NCI-H748 (cell line): ENCODE measurements around the gene MRPS27.

Experiments used
- DNase-seq: peaks from one replicate; lab custom pipeline; 2025; ENCODE audit not compliant: unreplicated experiment; lab: John Stamatoyannopoulos, UW

Gene MRPS27

DNA sequence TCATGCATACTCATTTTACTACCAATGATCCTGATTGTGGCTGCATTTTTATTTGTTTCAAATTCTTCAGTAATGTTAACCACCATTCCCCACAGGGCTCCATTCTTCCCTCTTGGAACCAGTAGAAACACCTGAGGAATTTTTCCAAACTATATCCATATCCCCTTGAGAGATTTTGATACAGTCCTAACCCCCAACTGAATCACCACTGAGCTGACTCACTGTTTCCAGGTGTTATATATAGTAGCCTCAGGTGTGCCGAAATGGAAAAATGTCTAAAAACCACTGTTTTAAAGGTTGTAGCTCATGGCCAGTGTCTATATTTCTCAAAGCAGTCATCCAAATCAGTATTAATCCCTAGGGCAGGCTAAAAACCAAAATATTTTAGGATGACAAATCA, 85.2 kb downstream of the MRPS27 start:
- no peak for DNase-seq

DNA sequence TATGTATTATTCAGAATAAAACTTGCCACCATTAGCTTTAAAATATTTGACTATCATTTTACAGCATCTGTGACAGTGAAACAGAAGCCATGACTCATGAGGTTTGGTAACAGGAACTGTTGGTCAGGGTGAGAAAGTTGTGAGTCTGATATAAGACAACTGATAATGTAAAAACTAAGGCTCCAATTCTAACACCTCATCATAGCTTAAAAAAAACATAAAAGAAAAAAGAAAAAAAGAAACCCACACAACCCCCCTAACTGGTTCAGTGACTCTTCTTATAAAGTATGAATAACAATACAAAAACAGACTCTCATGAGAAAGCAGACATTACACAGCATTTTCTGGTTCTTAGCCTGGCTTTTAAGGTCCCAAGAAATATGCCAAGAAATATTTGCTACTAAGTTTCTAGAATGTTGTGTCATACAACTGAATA, 85.8 kb downstream of the MRPS27 start:
- no peak for DNase-seq

DNA sequence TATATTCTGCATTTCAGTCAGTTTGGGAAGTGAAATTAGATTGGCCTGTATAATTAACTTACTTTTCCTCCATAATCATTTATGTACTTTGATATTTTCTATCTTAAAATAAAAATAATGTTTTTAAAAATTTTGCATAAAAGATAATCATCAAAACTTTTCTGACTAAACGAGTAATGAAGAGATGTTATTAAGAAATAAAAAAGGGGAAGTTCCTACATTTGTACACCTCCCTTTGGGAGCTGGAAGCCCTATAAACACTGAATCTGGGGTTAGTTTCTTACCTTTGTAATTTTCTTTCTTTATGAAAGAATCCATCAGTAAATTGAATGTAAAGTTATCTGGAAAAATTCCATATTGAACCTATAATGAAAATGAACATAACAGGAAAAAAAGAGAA, 86.2 kb downstream of the MRPS27 start:
- no peak for DNase-seq

DNA sequence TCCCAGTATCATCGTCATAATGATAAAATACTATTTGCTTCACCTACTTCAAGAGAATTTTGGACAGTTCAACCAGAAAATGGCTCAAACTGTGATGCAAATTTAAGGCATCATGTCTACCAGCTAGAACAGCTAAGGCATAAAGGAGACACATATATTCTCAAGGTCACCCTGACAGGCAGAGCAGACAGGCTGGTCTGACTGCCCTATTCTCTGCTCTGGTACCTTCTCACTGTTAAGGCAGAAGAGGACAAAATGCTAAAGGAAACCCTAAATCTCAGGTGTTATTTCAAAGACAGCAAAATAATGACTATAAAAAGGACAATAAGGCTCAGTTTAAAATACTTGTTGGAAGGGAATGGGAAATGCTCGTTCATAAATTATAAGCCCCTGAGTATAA, 87.2 kb downstream of the MRPS27 start:
- DNase-seq: no peak

DNA sequence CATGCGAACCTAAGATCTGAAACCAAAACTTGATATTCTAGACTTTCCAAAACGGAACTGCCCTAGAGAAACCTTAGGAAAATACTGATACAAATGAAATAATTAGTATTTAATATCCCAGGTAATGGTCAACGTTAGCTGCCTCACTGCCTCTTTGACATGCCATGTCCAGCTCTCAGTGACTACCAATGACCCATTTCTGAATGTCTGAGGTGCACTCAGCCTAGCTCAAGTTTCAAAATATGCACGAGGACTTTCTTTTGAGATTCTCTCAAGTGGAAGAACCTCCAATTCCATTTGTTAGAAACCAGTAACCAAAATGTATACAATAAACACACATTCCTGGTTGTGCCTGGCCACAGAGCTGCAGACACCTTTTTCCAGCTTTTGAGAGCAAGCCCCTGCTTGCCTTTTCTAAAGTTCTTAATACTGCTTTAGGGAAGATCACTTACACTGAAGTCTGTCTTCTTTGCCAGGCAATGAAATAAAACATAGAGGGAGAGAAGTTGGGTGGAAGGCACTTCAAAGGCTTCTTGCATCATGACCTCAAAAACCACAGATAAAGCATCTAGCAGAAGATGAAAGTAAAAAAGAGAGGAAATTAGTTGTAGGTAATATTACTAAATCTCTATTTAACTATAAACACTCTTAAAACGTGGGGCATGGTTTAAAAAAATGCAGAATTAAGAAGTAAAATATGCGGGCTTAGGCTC, 87.9 kb downstream of the MRPS27 start:
- no peak for DNase-seq

DNA sequence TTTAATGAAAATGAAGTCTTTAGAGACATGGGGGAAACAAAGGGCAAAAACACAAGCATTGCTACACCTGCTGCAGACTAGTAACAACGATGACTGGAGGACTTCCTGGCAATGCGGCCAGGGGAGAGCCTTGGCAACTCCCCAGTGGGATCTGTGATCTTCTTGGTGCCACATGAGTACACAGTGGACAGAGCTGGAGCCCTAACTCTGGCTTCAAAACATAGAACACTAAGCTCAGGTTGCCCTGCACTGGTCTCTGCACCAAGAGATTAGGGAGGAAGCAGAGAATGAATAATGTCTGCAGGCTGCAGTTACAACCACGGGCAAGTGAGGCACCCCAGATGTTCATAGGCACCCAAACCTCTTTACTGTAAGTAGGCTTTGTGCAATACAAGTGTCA, 91.1 kb downstream of the MRPS27 start:
- DNase-seq: no peak

DNA sequence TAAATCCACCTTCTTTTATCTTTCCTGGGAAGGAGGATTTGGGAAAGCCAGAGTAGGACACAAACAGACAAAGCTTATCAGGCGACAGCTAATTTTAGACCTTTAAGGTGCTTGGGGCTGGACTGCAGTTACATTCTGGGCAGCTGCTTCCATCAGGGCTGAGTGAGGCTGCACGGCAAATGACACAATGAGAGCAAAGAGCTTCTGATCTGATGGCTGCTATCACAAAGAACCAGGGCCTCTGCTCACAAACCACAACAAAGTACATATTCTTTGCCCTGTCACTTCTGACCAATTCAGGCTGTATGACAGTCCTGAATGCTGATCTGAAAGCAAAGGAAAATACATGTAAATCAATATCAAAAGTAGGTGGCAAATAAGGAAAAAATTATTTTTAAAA, 93.1 kb downstream of the MRPS27 start:
- no peak for DNase-seq

DNA sequence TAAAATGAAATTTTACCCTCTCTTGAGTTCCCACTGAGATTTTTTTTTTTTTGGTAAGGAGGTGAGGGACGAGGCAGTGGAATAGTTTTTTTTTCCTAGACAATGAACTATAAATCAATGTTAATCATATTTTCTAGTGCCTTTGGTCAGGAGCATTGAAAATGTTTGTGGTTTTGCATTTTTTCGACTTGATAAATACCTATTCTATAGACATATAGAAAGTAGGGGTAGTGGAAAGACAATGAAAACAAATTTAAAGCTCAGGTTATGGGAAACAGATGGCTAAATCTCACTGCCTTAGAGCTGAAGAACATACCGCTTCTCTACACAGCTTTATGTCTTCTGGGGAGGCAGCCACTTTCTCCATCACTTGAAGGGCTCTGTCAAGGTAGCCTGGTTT, 94.3 kb downstream of the MRPS27 start:
- no peak for DNase-seq

DNA sequence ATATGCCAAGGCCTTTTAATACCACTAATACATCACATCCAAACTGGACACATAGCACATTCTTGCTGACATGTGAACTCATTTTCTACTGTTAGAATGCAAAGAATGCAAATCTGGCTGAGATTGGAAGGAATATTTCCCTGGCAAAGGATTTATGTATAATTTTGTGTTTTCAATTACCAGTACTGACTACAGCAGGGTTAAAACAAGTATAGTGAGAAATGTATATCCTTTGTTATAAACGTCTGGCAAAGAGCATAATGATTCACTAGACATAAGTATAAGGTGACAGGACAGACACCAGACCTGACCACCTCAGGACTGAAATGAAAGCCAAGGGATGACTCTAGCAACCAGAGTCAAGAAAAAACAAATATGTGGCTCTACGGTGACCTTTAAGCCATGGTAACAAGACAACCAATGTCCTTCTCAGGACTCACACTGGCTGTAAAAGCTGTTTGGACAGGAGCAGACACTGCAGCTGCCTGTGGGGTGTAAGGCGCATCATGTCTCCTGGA, 95.0 kb downstream of the MRPS27 start:
- DNase-seq: no peak

DNA sequence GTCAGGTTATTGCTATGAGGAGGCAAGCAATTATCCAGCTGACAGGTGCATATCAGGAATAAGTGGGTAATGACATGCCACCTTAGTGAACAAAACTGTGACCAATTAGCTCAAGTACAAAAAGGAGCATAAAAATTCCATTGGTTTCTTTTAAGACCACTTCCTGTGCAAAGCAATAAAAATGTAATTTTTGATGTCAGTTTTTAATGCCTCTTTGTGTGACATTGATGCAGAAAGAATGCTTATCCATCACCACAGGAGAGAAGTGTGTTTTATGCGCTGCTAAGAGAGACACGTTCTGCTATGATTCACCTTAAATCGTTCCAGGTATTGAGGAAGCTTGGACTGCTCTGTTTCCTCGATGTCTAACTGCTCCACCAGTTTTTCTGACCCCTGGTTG, 96.7 kb downstream of the MRPS27 start:
- DNase-seq: peak; percentile 94

DNA sequence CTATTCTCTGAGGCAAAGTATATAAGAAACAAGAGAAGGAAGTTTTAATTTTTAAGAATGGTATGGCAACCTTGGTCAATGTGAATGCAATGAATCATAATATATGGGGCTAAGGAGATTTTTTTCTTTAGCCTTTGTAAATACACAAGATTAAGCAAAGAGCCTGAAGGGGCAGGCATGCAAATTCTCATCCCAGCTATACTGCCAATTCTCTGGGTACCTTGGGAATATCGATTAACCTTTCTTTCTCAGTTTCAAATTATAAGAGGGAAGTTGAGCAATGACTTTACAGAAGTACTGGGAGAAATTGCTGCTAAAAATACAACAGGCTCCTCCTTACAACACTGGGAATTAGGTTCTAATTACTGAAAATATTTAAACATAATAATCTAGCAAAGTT, 97.5 kb downstream of the MRPS27 start:
- no peak for DNase-seq

DNA sequence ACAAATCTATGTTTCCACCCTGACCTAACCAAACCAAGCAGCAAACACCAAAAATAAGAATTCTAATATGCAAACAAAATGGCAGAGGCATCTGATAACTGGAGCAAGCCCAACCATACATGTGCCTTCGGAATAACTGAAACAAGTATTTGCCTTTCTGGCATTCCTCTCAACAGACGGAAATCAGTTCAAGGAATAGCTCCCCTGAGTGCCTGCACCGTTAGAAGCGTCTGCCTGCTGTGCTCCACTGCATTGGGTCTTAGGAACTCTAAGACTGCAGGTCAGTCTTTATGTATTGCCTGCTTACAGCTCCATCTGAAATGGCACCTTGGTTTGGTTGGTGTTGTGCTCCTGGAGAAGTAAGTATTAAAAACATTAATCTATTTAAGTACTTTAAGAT, 98.5 kb downstream of the MRPS27 start:
- no peak for DNase-seq

DNA sequence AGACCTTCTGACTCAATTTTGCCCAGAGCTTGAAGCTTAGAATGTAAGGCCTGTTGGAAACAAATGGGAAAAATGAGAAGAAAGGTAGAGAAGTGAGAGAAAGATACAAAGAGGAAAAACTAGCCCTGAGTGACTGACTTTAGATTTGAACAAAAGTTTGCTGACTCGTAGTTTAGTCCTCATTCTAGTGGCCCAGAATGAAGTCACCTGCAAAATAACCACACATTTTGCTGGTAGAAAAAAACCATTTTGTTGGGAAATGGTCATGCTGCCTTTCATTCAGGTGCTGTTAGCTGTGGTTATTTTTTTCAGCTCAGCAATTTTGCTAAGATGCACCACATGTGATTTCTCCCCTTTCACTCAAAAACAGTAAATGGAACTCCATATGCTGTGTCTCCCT, 98.9 kb downstream of the MRPS27 start:
- no peak for DNase-seq

DNA sequence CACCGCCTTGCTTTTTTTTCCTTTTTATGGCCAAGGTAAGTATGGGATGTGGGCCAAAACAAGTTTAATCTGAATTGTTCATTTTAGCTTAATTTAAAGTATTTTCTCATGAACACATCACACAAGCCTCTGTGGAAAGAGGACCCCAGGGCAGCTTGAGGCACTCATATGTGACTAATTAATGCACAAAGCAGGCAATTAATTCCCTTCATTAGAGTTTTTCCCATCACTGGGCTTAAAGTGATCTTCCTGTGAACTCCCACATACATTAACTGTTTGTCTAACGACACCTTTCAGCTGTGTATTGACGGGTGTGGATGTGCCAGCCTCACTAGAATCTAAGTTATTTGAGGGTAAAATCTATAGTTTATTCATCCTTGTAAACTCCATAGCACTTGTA, 103.3 kb downstream of the MRPS27 start:
- DNase-seq: no peak

DNA sequence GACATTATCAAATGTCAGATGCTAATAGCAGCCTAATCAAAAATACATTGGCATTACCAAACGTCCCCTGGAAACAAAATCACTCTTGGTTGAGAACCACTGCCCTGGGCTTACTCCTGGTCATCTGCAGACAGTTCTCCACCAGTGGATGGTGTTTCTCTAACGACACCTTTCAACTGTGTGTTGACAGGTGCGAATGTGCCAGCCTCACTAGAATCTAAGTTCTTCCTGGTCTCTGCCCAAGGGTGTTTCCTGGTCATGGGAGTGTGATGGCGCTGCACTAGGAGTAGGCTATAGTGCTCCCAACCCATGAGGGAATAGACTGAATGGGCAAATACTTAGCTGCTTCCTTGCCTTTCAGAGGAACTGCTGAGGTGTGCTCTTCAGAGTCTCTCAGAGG, 105.9 kb downstream of the MRPS27 start:
- DNase-seq: no peak

DNA sequence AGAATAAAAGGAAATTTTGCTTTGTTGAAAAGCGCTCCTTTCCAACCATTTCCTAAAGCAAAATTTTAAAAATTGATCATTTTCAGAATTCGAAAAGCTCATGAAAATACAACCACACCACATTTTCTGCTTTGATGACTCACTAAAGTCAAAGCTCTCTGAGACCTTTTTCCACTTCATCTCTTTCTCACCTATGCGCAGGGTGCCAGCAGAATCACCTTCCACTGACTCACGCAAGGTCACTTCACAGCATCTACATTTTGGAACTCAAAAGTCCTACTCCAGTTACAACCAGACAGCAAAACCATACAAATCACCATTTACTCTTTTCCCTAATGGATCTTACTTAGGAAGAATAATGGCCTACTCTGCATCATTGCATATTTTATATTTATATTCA, 106.6 kb downstream of the MRPS27 start:
- DNase-seq: no peak

DNA sequence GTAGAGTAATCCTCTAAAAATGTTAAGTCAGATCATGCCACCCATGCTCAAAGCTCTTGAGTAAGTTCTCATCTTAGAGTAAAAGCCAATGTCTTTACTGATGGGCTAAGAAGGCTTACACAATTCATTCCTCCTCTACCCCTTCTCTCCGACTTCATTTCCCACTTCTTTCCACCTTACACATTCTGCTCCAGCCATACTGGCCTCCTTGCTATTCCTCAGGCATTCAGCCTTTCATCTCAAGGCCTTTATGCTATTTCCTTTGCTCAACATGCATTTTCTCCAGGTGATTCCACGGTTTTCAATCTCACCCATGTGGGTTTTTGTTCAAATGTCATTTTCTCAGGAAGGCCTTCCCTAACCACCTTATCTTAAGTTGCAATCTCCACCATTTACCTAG, 107.9 kb downstream of the MRPS27 start:
- no peak for DNase-seq

DNA sequence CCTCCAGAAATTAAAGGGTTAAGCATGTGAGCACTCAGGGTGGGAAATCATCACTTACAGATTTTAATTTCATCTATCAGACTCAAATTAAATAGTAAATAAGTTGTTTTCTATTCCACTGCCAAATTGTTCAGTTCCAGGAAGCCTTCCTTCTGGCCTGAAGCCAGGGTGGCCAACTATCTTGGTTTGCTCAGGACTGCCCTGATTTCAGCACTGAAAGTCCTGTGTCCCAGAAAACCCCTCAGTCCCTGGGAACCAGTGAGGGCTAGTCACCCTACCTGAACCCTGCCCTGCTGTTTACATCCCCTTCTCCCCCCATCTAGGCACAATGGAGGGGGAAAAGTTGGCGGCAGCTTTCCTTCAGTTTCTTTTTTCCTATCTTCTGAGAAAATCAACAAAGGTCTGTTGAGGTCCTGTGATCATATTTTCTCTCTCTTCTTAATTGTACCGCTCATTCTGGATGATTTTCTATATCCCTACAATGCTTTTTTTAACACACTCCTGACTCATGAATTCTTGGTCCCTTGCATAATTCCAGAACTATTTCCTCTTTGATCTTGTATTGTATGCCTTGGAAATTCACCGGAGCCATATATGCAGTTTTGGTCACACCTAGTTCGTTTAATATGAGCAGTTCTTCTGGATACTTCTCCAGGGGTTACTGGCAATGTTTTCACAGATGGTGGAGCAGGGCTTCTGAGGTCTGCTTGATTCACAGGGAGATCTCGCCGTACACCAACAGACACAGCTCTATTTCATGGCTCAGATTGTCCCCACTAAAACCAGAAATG, 109.0 kb downstream of the MRPS27 start:
- DNase-seq: no peak

DNA sequence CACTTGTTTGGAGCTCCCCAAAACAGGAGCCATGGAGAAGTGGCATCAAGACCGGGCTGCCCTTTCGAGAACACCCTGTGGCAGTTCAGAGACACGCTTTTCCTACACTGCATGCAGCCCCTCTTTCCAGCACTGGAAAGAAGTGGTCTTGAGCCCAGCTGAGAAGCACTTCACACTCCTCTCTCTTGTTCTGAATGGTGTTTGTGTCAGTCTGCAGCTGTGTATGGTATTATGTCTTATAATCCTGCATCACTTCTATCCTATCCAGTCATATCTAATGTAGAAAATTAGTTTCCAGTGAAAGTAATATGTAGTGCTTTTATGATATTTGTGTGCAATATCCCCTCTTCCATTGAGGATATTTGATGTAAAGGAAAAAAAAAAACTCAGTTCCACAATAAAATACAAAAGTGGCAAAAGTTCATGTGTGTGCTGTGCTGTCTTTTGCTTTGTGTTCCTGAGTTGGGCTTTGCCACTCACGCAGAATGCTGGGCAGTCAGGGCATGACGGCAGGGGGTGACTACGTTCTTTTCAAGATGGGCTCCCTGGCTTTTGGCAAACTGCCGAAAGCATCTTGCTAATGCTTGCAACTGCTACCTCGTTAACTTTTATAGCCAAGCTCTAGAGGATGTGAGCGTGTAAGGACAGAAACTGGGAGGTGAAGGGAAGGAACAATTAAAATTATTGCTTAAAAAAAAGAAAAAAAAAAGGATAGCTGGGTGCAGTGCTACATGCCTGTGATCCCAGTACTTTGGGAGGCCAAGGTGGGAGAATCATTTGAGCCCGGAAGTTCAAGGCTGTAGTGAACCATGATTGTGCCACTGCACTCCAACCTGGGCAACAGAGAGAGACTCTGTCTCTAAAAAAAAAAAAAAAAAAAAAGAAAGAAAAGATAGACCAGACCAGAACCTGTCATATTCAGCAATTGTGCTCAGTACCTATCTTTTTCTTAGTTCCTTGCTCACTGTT, 110.6 kb downstream of the MRPS27 start:
- peak; percentile 60 for DNase-seq

DNA sequence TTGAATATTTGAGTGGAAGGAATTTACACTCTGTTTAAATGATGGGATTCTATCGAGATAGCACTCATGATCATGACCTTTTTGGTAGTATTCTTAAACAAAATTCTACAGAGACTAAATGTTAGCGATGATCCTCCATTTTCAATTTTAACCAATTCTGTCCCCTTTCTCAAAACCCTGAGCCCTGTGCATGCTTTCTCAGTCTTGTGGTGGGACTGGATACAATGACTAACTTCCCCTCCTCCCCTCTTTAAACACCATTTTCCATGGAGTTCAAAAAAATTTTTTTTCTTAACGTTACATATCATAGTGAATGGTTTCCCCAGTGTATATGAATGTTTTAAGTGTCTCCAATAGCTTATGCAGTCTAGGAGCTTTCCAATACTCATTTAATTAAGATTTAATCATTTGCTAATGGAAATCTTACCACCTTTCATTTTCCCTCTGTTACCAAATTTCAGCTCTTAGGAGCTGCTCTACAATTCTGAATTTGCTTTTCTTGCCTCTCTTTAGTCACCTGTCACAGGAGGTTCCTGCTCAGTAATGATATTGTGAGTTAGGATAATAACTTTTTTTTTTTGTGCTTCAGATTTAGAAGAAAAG, 111.6 kb downstream of the MRPS27 start:
- no peak for DNase-seq

DNA sequence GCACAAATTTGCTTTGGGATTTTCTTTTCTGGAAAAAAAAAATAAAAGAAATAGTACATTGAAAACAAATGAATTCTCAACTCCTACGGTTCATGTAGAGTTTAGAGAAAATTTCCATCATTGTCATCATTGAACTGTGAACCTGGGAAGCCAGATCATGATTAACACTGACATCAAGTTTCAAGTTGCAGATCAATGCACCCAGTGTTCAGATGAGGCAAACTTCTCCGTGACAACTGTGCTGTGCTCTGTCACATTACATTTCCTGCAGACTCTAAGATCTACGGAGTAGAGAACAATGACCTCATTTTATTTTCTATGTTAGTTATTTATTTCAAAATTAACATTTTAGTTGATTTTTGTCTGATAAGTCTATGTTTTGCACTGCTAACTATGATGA, 113.0 kb downstream of the MRPS27 start:
- DNase-seq: no peak
